ENCODE measurements around the gene KRTAP6-1. TPM values are rescaled to one million over a fixed set of nuclear protein-coding genes. Genes with fewer than 3 reads are reported as not detected.

The KRTAP6-1 gene, protein sequence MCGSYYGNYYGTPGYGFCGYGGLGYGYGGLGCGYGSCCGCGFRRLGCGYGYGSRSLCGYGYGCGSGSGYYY
- not detected for total RNA-seq

DNA sequence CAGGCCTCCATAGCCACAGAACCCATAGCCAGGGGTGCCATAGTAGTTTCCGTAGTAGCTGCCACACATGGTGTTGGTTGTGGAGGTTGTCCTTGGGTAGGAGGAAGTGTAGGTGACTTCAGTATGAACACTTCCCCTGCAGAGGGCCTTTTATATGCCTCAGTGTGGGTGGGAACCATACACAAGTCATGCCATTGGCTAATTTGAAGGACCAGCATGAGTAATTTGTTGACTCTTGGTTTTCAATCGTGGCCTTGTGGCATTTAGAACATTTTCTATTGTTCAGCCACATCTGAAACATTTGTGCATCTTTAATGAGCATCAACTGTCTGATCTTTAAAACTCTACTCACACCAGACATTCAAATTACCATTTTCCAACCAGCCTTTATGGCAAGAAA, at the start of gene KRTAP6-1:
Gene KRTAP6-1 (minus strand): TSS at position 95 of the 400 bp plus-strand sequence. CDS start 26 bp downstream, at position 69.
- POLR2A ChIA-PET, result no interaction called here
- CTCF ChIA-PET, result interaction anchor here (1.0 kb wide), 1 partner anchor 8 kb away, joined by 3 read pairs; no protein-coding TSS in a partner anchor
- intact Hi-C loops (cut with DNase I, micrococcal nuclease), result no loop called here
- H3K27ac Mint-ChIP-seq, result no peak within 1 kb of the TSS
- H3K27me3 Mint-ChIP-seq, result no peaks in the 10 kb centered on the region
- DNase-seq, result no peak
- no peak within 1 kb of the TSS for H3K4me3 Mint-ChIP-seq
- H3K4me1 Mint-ChIP-seq, result no peaks in the 10 kb centered on the region
- ATAC-seq, result no peak
- H3K9me3 Mint-ChIP-seq (ENCODE audit: low read depth), result no peaks in the 10 kb centered on the region
- no peaks in the 10 kb centered on the region for H3K36me3 Mint-ChIP-seq (ENCODE audit: low read depth)

DNA sequence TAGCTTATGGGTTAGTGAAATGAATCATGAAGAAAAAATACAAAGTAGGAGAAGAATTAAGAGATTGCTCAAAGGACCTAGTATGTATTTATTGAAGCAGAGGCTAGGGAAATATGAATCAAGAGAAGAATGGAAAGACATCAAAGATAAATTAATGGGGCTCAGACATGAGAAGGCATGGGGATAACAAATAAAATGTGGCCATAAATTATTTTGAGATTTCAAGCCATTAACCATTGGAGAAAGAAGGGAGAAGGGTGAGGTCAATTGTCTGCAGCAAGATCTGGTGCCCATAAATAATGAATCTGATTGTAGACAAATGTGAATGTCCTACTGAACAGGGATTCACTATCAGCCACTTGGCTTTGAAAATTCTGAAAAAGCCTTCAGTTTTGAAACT, 39.2 kb upstream of the KRTAP6-1 start:
- H3K4me3 Mint-ChIP-seq, result no peak overlapping the region
- H3K36me3 Mint-ChIP-seq (ENCODE audit: low read depth), result no peaks in the 10 kb centered on the region
- no peaks in the 10 kb centered on the region for H3K9me3 Mint-ChIP-seq (ENCODE audit: low read depth)
- intact Hi-C loops (cut with DNase I, micrococcal nuclease), result no loop called here
- no peaks in the 10 kb centered on the region for H3K4me1 Mint-ChIP-seq
- H3K27me3 Mint-ChIP-seq, result peaks cover 4% of the 10 kb centered on the region
- ChIA-PET POLR2A (no interaction called here), CTCF (no interaction called here)
- H3K27ac Mint-ChIP-seq, result no peak overlapping the region
- DNase-seq (no peak), ATAC-seq (no peak)

DNA sequence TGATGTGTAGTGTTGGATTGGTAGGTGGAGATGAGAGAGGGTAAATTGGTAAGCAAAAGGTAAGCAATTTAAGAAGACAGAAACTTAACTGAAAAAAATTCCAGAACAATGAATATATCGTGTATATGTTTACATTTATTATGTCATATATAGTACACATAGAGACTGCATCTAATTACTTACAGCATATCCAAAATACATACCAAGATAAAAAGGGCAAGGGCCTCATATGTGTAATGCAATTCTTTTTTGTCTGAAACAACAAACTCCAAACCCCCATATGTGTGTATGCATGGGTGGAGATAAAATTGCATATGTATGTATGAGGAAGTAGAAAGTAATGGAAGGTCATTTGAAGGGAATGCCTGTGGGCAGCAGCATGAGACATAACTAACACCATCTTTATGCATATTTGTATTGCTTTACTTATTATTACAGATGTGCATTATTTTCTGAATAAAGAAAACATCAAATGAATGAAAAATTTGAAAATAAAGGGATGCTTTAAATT, 33.2 kb upstream of the KRTAP6-1 start:
- CTCF ChIA-PET, result no interaction called here
- intact Hi-C loops (cut with DNase I, micrococcal nuclease), result no loop called here
- Mint-ChIP-seq H3K4me1 (no peaks in the 10 kb centered on the region), H3K27ac (no peak overlapping the region), H3K9me3 (ENCODE audit: low read depth) (no peaks in the 10 kb centered on the region), H3K27me3 (peaks cover 4% of the 10 kb centered on the region), H3K36me3 (ENCODE audit: low read depth) (no peaks in the 10 kb centered on the region), H3K4me3 (no peak overlapping the region)
- POLR2A ChIA-PET, result no interaction called here
- ATAC-seq, result no peak
- no peak for DNase-seq

DNA sequence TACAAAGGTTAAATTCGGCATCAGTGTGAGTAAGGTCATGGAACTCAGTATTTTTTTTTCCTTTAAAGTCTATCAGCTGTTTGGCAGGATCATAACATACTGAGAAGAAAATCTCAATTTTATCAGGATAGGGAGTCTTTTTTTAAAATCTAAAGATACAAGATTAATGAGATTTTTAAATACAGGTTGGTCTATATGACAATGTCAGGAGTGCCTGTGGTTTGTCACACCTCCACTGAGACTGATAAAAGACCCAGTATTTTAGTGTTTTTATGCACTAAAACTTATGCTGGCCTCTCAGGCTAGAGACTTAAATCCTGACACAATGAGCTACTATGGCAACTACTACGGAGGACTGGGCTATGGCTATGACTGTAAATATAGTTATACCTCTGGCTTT, 28.8 kb upstream of the KRTAP6-1 start, which contains the start of gene KRTAP20-3:
Gene KRTAP20-3 (plus strand): TSS at position 301 of the 400 bp plus-strand sequence.
- H3K27ac Mint-ChIP-seq, result no peak within 1 kb of the TSS
- no peaks in the 10 kb centered on the region for H3K4me1 Mint-ChIP-seq
- peaks cover 2% of the 10 kb centered on the region for H3K27me3 Mint-ChIP-seq
- ATAC-seq, result no peak
- ChIA-PET POLR2A (no interaction called here), CTCF (interaction anchor here (0.6 kb wide), 1 partner anchor 917 kb away, joined by 3 read pairs; no protein-coding TSS in a partner anchor)
- no peaks in the 10 kb centered on the region for H3K9me3 Mint-ChIP-seq (ENCODE audit: low read depth)
- DNase-seq, result no peak
- intact Hi-C loops (cut with DNase I, micrococcal nuclease), result no loop called here
- no peak within 1 kb of the TSS for H3K4me3 Mint-ChIP-seq
- no peaks in the 10 kb centered on the region for H3K36me3 Mint-ChIP-seq (ENCODE audit: low read depth)

DNA sequence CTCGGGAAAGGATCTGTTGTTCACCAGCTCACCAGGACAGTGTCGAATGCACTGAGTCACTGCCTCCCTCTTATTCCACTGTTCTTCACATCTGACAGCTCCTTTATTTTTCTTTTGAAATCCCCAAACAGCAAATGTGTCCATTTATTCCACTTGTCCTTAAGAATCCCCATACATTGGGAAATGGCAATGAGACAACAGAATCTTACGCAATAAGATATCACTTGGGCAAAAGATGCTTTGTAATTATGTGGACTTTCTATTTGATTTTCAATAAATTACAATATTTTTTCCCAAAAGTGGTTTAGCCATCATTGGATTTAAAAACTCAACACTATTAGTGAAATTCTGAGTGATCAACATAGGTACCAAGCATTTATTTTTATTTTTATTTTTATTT, 25.0 kb upstream of the KRTAP6-1 start:
- Mint-ChIP-seq H3K27ac (no peak overlapping the region), H3K9me3 (ENCODE audit: low read depth) (no peaks in the 10 kb centered on the region), H3K4me1 (no peaks in the 10 kb centered on the region), H3K27me3 (no peaks in the 10 kb centered on the region), H3K36me3 (ENCODE audit: low read depth) (no peaks in the 10 kb centered on the region), H3K4me3 (no peak overlapping the region)
- CTCF ChIA-PET, result no interaction called here
- DNase-seq (no peak), ATAC-seq (no peak)
- intact Hi-C loops (cut with DNase I, micrococcal nuclease), result no loop called here
- POLR2A ChIA-PET, result no interaction called here

DNA sequence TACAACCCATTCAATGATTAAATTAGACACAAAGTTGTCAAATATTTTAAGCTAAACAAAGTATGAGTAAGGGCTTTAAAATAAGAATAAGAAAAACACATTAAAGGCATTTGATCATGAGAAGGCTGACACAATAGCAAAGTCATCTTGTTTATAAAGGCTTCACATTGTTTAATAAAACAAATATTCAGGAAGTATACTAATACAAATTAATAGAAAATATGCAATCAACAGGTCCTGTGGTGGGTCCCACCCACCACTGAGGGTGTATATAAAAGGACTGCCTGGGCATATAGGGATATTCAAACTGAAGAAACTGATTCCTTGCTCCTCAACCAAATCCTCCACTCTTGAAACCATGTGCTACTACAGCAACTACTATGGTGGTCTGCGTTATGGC, 21.2 kb upstream of the KRTAP6-1 start, which contains the start of gene KRTAP20-2:
Gene KRTAP20-2 (plus strand): TSS at position 301 of the 400 bp plus-strand sequence. CDS start 58 bp downstream, at position 359.
- intact Hi-C loops (cut with DNase I, micrococcal nuclease), result no loop called here
- no peak for ATAC-seq
- CTCF ChIA-PET, result no interaction called here

DNA sequence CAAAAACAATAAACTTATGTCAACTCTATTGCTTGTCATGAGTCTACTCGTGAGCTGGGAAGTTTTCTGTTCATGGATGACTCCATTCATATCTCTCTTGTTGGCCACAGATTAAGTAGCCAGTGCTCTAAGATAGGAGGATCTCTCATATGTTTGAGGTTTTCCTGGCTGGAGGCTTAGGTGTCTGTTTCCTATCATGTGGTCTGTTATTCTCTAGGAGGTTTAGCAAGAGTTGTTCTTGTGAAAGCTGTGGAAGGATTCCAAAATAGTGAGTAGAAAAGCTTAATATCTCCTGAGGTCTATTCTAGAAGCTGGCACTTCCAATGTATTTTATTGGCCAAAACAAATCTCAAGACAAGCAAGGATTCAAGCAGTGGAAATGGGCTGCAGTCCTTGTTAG, 15.5 kb upstream of the KRTAP6-1 start:
- Mint-ChIP-seq H3K9me3 (ENCODE audit: low read depth) (no peaks in the 10 kb centered on the region), H3K4me3 (no peak overlapping the region), H3K36me3 (ENCODE audit: low read depth) (no peaks in the 10 kb centered on the region), H3K27ac (no peak overlapping the region), H3K27me3 (no peaks in the 10 kb centered on the region), H3K4me1 (no peaks in the 10 kb centered on the region)
- ATAC-seq (no peak), DNase-seq (no peak)
- ChIA-PET POLR2A (no interaction called here), CTCF (no interaction called here)
- intact Hi-C loops (cut with DNase I, micrococcal nuclease), result no loop called here

More for the DNA sequence above, 21.2 kb upstream of the KRTAP6-1 start, which contains the start of gene KRTAP20-2:
- POLR2A ChIA-PET, result no interaction called here
- no peak for DNase-seq
- Mint-ChIP-seq H3K9me3 (ENCODE audit: low read depth) (no peaks in the 10 kb centered on the region), H3K27ac (no peak within 1 kb of the TSS), H3K36me3 (ENCODE audit: low read depth) (no peaks in the 10 kb centered on the region), H3K4me3 (no peak within 1 kb of the TSS), H3K4me1 (no peaks in the 10 kb centered on the region), H3K27me3 (no peaks in the 10 kb centered on the region)

DNA sequence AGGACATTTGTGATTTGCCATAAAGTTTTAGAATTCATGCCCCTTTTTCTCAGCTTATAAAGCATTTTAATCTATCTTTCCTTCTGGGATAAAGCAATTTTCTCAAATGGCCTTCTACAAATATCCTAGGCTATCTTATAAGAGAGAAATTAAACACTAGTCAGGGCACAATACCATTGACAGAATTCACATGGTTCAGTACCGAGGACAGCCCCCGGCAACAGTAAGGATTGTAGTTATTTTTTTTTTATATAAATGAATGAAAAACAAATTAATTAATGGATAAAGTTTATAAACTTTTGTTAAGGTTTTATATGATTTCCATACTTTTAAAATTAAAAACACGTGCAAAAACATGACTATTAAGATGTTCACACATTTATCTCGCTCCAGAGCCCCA, 14.4 kb upstream of the KRTAP6-1 start:
- Mint-ChIP-seq H3K4me3 (no peak overlapping the region), H3K27ac (no peak overlapping the region), H3K4me1 (no peaks in the 10 kb centered on the region), H3K27me3 (no peaks in the 10 kb centered on the region), H3K36me3 (ENCODE audit: low read depth) (no peaks in the 10 kb centered on the region), H3K9me3 (ENCODE audit: low read depth) (no peaks in the 10 kb centered on the region)
- ATAC-seq (no peak), DNase-seq (no peak)
- ChIA-PET POLR2A (no interaction called here), CTCF (no interaction called here)
- intact Hi-C loops (cut with DNase I, micrococcal nuclease), result no loop called here

DNA sequence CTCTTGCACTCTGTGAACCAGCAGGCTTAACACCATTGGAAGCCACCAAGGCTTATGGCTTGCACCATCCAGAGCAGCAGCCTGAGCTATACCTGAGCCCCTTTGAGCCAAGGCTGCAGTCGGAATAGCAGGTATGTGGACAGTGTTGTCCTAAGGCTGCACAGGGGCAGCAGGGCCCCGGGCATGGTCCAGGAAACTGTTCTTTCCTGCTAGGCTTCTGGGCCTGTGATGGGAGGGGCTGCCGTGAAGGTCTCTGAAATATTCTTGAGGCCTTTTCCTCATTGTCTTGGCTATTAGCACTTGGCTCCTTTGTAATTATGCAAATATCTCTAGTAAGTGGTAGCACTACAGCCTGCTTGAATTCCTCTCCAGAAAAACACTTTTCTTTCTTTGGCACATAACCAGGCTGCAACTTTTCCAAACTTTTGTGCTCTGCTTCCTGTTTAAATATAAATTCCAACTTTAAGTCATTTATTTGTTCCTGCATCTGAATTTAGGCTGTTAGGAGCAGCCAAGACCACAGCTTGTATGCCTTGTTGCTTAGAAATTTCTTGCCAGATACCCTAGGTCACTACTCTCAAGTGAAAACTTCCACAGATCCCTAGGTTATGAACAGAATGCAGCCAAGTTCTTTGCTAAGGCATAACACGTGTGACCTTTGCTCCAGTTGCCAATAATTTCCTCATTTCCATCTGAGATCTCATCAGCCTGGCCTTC, 11.9 kb upstream of the KRTAP6-1 start:
- ChIA-PET CTCF (no interaction called here), POLR2A (no interaction called here)
- no peak for DNase-seq
- ATAC-seq, result no peak
- H3K4me3 Mint-ChIP-seq, result no peak overlapping the region
- H3K27me3 Mint-ChIP-seq, result no peaks in the 10 kb centered on the region
- H3K9me3 Mint-ChIP-seq (ENCODE audit: low read depth), result no peaks in the 10 kb centered on the region
- no peak overlapping the region for H3K27ac Mint-ChIP-seq
- H3K4me1 Mint-ChIP-seq, result no peaks in the 10 kb centered on the region
- no peaks in the 10 kb centered on the region for H3K36me3 Mint-ChIP-seq (ENCODE audit: low read depth)
- intact Hi-C loops (cut with DNase I, micrococcal nuclease), result no loop called here

DNA sequence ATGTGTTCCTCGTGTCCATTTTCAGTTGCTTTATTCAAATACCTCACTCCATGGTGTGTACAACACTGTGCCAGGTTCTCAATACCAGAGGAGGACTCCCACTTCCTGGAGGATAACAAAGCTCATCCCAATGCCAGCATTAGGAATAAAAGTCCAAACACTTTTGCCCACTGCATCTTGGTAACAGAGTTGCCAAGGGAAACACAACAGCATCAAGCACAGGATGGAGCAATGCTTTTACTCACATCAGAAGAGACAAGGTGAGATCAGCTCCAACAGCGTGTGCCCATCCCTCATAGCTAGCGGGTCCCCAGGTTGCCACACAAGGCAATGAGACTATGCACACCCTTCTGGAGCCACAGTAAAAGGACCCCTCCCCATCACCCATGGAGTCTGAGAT, 9.6 kb upstream of the KRTAP6-1 start:
- intact Hi-C loops (cut with DNase I, micrococcal nuclease), result no loop called here
- Mint-ChIP-seq H3K36me3 (ENCODE audit: low read depth) (no peaks in the 10 kb centered on the region), H3K27me3 (no peaks in the 10 kb centered on the region), H3K9me3 (ENCODE audit: low read depth) (no peaks in the 10 kb centered on the region), H3K4me1 (no peaks in the 10 kb centered on the region), H3K27ac (no peak overlapping the region), H3K4me3 (no peak overlapping the region)
- CTCF ChIA-PET, result no interaction called here
- ATAC-seq, result no peak
- POLR2A ChIA-PET, result no interaction called here
- DNase-seq, result no peak

DNA sequence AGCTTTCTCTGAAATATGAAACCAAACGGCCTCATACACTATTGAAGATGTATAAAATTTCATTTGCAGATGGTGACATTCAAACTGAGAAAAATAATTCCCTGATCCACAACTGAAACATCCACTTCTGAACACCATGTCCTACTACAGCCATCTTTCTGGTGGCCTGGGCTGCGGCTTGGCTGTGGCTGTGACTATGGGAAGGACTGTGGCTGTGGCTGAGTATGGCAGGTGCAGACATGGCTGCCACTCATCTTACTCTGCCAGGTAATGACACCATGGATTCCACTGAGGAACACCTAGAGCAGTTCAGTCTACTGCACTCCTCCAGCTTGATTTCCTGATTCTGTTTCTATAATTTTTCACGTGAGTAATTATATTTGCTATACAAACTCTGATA, 6.8 kb upstream of the KRTAP6-1 start, which contains the start of gene KRTAP20-4:
Gene KRTAP20-4 (plus strand): TSS at position 106 of the 400 bp plus-strand sequence.
- no peak within 1 kb of the TSS for H3K4me3 Mint-ChIP-seq
- ATAC-seq (no peak), DNase-seq (no peak)
- H3K36me3 Mint-ChIP-seq (ENCODE audit: low read depth), result no peaks in the 10 kb centered on the region
- intact Hi-C loops (cut with DNase I, micrococcal nuclease), result no loop called here
- no peaks in the 10 kb centered on the region for H3K27me3 Mint-ChIP-seq
- no peaks in the 10 kb centered on the region for H3K4me1 Mint-ChIP-seq
- no peaks in the 10 kb centered on the region for H3K9me3 Mint-ChIP-seq (ENCODE audit: low read depth)
- POLR2A ChIA-PET, result no interaction called here
- CTCF ChIA-PET, result no interaction called here
- no peak within 1 kb of the TSS for H3K27ac Mint-ChIP-seq

DNA sequence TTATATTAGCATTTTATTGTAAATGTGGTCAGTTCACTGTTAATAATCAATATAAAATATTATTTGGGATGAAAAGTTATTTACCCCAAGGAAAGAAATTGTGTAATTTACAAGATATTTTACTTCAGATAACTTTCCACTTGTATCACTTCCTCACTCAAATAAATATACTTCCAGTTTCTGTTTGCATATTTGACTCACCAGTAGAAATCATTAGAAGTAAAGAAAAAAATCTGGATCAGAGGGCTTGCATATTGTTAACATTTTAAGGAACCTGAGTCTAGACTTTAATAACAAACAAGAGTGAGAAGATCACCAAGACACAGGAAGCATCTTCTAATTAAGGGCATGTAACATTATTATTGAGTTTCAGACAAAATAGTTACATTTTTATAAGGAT, 6.3 kb upstream of the KRTAP6-1 start:
- DNase-seq (no peak), ATAC-seq (no peak)
- H3K36me3 Mint-ChIP-seq (ENCODE audit: low read depth), result no peaks in the 10 kb centered on the region
- H3K27ac Mint-ChIP-seq, result no peak overlapping the region
- no peaks in the 10 kb centered on the region for H3K27me3 Mint-ChIP-seq
- H3K4me3 Mint-ChIP-seq, result no peak overlapping the region
- intact Hi-C loops (cut with DNase I, micrococcal nuclease), result no loop called here
- H3K4me1 Mint-ChIP-seq, result no peaks in the 10 kb centered on the region
- H3K9me3 Mint-ChIP-seq (ENCODE audit: low read depth), result no peaks in the 10 kb centered on the region
- ChIA-PET CTCF (no interaction called here), POLR2A (no interaction called here)
